GM18498 (cell line): ENCODE data around the gene MGMT.

Source experiments
- ATAC-seq: cut with Tn5 transposase; IDR thresholded peaks from one replicate; pipeline ENCODE4 v1.9.1; 2021; ENCODE audit warnings: mild to moderate bottlenecking, moderate library complexity; ENCODE audit not compliant: unreplicated experiment

MGMT gene

GRCh38 chr10:129450391-129450790 is 16.6 kb upstream of the MGMT start:
- no peak for ATAC-seq

- no peak for ATAC-seq
Measured at GRCh38 chr10:129455625-129456024, 11.4 kb upstream of the MGMT start.

- ATAC-seq: no peak
Measured at GRCh38 chr10:129459762-129460539, 7.1 kb upstream of the MGMT start.

GRCh38 chr10:129462257-129462795 is 4.7 kb upstream of the MGMT start:
- ATAC-seq: no peak

- no peak for ATAC-seq
Measured at GRCh38 chr10:129464251-129464650, 2.8 kb upstream of the MGMT start.

- ATAC-seq: no peak
Measured at GRCh38 chr10:129465796-129466702, 992 bp upstream of the MGMT start.

GRCh38 chr10:129467359-129468064 is 471 bp downstream of the MGMT start:
- ATAC-seq: peak; percentile 12

- no peak for ATAC-seq
Measured at GRCh38 chr10:129468187-129468586, 1.1 kb downstream of the MGMT start.

- ATAC-seq: no peak
Measured at GRCh38 chr10:129470103-129470851, 3.2 kb downstream of the MGMT start.

GRCh38 chr10:129471447-129472175 is 4.6 kb downstream of the MGMT start:
- ATAC-seq: no peak

- ATAC-seq: no peak
Measured at GRCh38 chr10:129472696-129473555, 5.9 kb downstream of the MGMT start.

GRCh38 chr10:129474642-129475041 is 7.6 kb downstream of the MGMT start:
- no peak for ATAC-seq

GRCh38 chr10:129476431-129476830 is 9.4 kb downstream of the MGMT start:
- ATAC-seq: no peak

- no peak for ATAC-seq
Measured at GRCh38 chr10:129477051-129477450, 10.0 kb downstream of the MGMT start.

GRCh38 chr10:129481641-129482040 is 14.6 kb downstream of the MGMT start:
- no peak for ATAC-seq

GRCh38 chr10:129483430-129484010 is 16.5 kb downstream of the MGMT start:
- no peak for ATAC-seq

GRCh38 chr10:129486805-129487204 is 19.8 kb downstream of the MGMT start:
- no peak for ATAC-seq

GRCh38 chr10:129491123-129491734 is 24.2 kb downstream of the MGMT start:
- ATAC-seq: no peak
